Skeletal muscle cell (primary cell): Measurements from ENCODE around the gene NFAM1.
A peak's percentile ranks its signal among the peaks of the same experiment; 100 is the strongest.

Experiments
- DNase-seq: peaks from one replicate; pipeline ENCODE4 v3.0.0-alpha.2; 2010; ENCODE audit warnings: low read depth
- H3K4me3 ChIP-seq: 2 replicates; pipeline ENCODE4 v1.5.1; 2011; ENCODE audit warnings: low read depth, mild to moderate bottlenecking, control low read depth, low read length, moderate library complexity

The NFAM1 gene

GRCh38 chr22:42396621-42397331 lies 35.4 kb downstream of the NFAM1 start:
- no peak for DNase-seq
- no peak overlapping the region for H3K4me3 ChIP-seq

- no peak for DNase-seq
- H3K4me3 ChIP-seq: no peak overlapping the region
These were observed 43.1 kb downstream of the NFAM1 start for GRCh38 chr22:42389143-42389542.

GRCh38 chr22:42388130-42388797 lies 43.9 kb downstream of the NFAM1 start:
- no peak overlapping the region for H3K4me3 ChIP-seq
- no peak for DNase-seq

GRCh38 chr22:42387631-42388030 lies 44.6 kb downstream of the NFAM1 start:
- DNase-seq: no peak
- no peak overlapping the region for H3K4me3 ChIP-seq

- H3K4me3 ChIP-seq: no peak overlapping the region
These were observed 46.5 kb downstream of the NFAM1 start for GRCh38 chr22:42385696-42386095.

GRCh38 chr22:42384506-42384905 lies 47.7 kb downstream of the NFAM1 start:
- DNase-seq: no peak

More at GRCh38 chr22:42385696-42386095, 46.5 kb downstream of the NFAM1 start:
- no peak for DNase-seq

GRCh38 chr22:42383851-42384417 lies 48.3 kb downstream of the NFAM1 start:
- no peak overlapping the region for H3K4me3 ChIP-seq
- no peak for DNase-seq

More at GRCh38 chr22:42384506-42384905, 47.7 kb downstream of the NFAM1 start:
- no peak overlapping the region for H3K4me3 ChIP-seq

- H3K4me3 ChIP-seq: no peak overlapping the region
- DNase-seq: no peak
These were observed 48.9 kb downstream of the NFAM1 start for GRCh38 chr22:42383287-42383686.

GRCh38 chr22:42380769-42381551 lies 51.2 kb downstream of the NFAM1 start:
- no peak for DNase-seq
- no peak overlapping the region for H3K4me3 ChIP-seq

GRCh38 chr22:42379966-42380537 lies 52.2 kb downstream of the NFAM1 start:
- DNase-seq: no peak
- no peak overlapping the region for H3K4me3 ChIP-seq

GRCh38 chr22:42376711-42377554 lies 55.3 kb downstream of the NFAM1 start:
- DNase-seq: no peak

GRCh38 chr22:42375982-42376381 lies 56.2 kb downstream of the NFAM1 start:
- DNase-seq: no peak
- H3K4me3 ChIP-seq: no peak overlapping the region

More at GRCh38 chr22:42376711-42377554, 55.3 kb downstream of the NFAM1 start:
- H3K4me3 ChIP-seq: no peak overlapping the region

- no peak overlapping the region for H3K4me3 ChIP-seq
- DNase-seq: no peak
These were observed 59.2 kb downstream of the NFAM1 start for GRCh38 chr22:42372976-42373375.

- no peak for DNase-seq
- no peak overlapping the region for H3K4me3 ChIP-seq
These were observed 60.7 kb downstream of the NFAM1 start for GRCh38 chr22:42371501-42371900.

- H3K4me3 ChIP-seq: no peak overlapping the region
These were observed 61.1 kb downstream of the NFAM1 start for GRCh38 chr22:42371099-42371498.

GRCh38 chr22:42369250-42370041 lies 62.8 kb downstream of the NFAM1 start:
- H3K4me3 ChIP-seq: peak overlapping the region; percentile 50
- peak; percentile 50 for DNase-seq

More at GRCh38 chr22:42371099-42371498, 61.1 kb downstream of the NFAM1 start:
- DNase-seq: no peak

- no peak for DNase-seq
These were observed 63.6 kb downstream of the NFAM1 start for GRCh38 chr22:42368379-42369249.

More at GRCh38 chr22:42368379-42369249, 63.6 kb downstream of the NFAM1 start:
- H3K4me3 ChIP-seq: peak overlapping the region; percentile 50
